Stomach (tissue), 9 donors: ENCODE measurements around the gene NTF3. TPM values are rescaled to one million over a fixed set of nuclear protein-coding genes. Genes with fewer than 3 reads are reported as not detected.

Experiments
- DNase-seq, 2 donors: peaks; one replicate each; pipeline versions ENCODE4 v3.0.0 to v3.0.0-alpha.2; 2013 to 2019
- H3K27ac ChIP-seq, 5 donors: fragments of 200-600 bp in 4 of 5; sonication (generic) in 4 of 5; one replicate each; pipeline ENCODE4 v1.5.1; 2013 to 2019; ENCODE audit warnings: mild to moderate bottlenecking in 1 of 5, moderate library complexity in 1 of 5
- H3K27me3 ChIP-seq, 3 donors: fragments of 200-600 bp; sonication (generic); one replicate each; pipeline ENCODE4 v1.5.1; 2017 to 2019; ENCODE audit warnings: mixed run types in 1 of 3
- H3K36me3 ChIP-seq, 4 donors: fragments of 200-600 bp; sonication (generic); 1 replicate in 3 of 4; 2 replicates in 1 of 4; pipeline ENCODE4 v1.5.1; 2016 to 2019
- H3K4me1 ChIP-seq, 4 donors: fragments of 200-600 bp; sonication (generic); one replicate each; pipeline ENCODE4 v1.5.1; 2016 to 2019
- H3K4me3 ChIP-seq, 4 donors: fragments of 200-600 bp; sonication (generic) in 3 of 4; one replicate each; pipeline ENCODE4 v1.5.1; 2016 to 2019; ENCODE audit warnings: mild to moderate bottlenecking in 1 of 4
- H3K9me3 ChIP-seq, 4 donors: fragments of 200-600 bp; sonication (generic); one replicate each; pipeline ENCODE4 v1.5.1; 2016 to 2019
- EP300 ChIP-seq: sonication (generic); formaldehyde crosslinking; IDR thresholded peaks from one replicate; pipeline ENCODE4 v1.6.1; 2017; ENCODE audit warnings: antibody characterized with exemption
- POLR2A ChIP-seq, 4 donors: fragments of 450-650 bp; IDR thresholded peaks; one replicate each; pipeline ENCODE4 v1.6.1; 2016; ENCODE audit warnings: antibody characterized with exemption in 4 of 4, control low read depth in 2 of 4, mild to moderate bottlenecking in 1 of 4, moderate library complexity in 1 of 4
- POLR2AphosphoS5 ChIP-seq, 3 donors: sonication (generic); formaldehyde crosslinking; IDR thresholded peaks; one replicate each; pipeline ENCODE4 v1.6.1; 2016; ENCODE audit warnings: antibody characterized with exemption in 3 of 3
- WGBS, 5 donors: extraction: QIAGEN DNeasy Blood & Tissue Kit in 3 of 5; methylation state at CpG; one replicate each; pipeline versions ENCODE4 v1.1.5 to v1.1.7; 2013 to 2018; 5-methylcytosine and 5-hydroxymethylcytosine counted together
- intact Hi-C: fragments of 100-400 bp; cut with DNase I; formaldehyde crosslinking; loops from one replicate; pipeline ENCODE4 v1.15.1; 2023; ENCODE audit warnings: low total_unique reads
- polyA plus RNA-seq, 3 donors: library from polyadenylated mRNA; stranded (reverse); fragments of 200-250 nt; gene quantifications; one replicate each; pipeline ENCODE4 v1.2.3, GENCODE V29; 2013
- total RNA-seq, 5 donors: library from RNA; depleted of rRNA; stranded (reverse); fragments of >200 nt; gene quantifications; one replicate each; pipeline versions ENCODE4 v1.1.0 to v1.2.3, GENCODE V29; 2014 to 2016
- TF ChIP-seq, protein P1 (sequence below), 7 experiments: fragments of 450-650 bp in 4 of 7; fragments of 200-600 bp in 3 of 7; sonication (generic) in 3 of 7; IDR thresholded peaks; one replicate each; pipeline ENCODE4 v1.5.1; 2016 to 2019; ENCODE audit warnings: antibody characterized with exemption in 7 of 7, control low read depth in 2 of 7, mild to moderate bottlenecking in 1 of 7
- donor health status: healthy with polysubstance abuse.
- donor health status: Bipolar disorder and iron deficiency.
- donor health status: healthy.

NTF3 gene
- total and polyA plus RNA-seq, 8 donors: 0.87 to 7.3 (median 4.0) TPM; not detected in 3

- intact Hi-C loops: no loop called here
- Histone ChIP-seq H3K9me3 (no peaks in the 10 kb centered on the region), H3K4me1 (peaks cover 0 to 5% (median 0%) of the 10 kb centered on the region in 4 donors), H3K27me3 (peaks cover 0 to 4% (median 0%) of the 10 kb centered on the region in 3 donors), H3K36me3 (no peaks in the 10 kb centered on the region), H3K4me3 (no peak overlapping the region), H3K27ac (no peak overlapping the region)
- TF ChIP-seq POLR2A (IDR thresholded peaks at IDR 0.05) (no peak), EP300 (no peak), POLR2AphosphoS5 (IDR thresholded peaks at IDR 0.05) (no peak)
- TF ChIP-seq, protein P1, sequence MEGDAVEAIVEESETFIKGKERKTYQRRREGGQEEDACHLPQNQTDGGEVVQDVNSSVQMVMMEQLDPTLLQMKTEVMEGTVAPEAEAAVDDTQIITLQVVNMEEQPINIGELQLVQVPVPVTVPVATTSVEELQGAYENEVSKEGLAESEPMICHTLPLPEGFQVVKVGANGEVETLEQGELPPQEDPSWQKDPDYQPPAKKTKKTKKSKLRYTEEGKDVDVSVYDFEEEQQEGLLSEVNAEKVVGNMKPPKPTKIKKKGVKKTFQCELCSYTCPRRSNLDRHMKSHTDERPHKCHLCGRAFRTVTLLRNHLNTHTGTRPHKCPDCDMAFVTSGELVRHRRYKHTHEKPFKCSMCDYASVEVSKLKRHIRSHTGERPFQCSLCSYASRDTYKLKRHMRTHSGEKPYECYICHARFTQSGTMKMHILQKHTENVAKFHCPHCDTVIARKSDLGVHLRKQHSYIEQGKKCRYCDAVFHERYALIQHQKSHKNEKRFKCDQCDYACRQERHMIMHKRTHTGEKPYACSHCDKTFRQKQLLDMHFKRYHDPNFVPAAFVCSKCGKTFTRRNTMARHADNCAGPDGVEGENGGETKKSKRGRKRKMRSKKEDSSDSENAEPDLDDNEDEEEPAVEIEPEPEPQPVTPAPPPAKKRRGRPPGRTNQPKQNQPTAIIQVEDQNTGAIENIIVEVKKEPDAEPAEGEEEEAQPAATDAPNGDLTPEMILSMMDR (IDR thresholded peaks at IDR 0.05): no peak
- DNase-seq: no peak
- 62 to 88% (median 73%) methylated on average over 2 of the region's 2 CpGs for WGBS, 5 donors
Measured at GRCh38 chr12:5505751-5506150, 73.8 kb downstream of the NTF3 start.

DNA sequence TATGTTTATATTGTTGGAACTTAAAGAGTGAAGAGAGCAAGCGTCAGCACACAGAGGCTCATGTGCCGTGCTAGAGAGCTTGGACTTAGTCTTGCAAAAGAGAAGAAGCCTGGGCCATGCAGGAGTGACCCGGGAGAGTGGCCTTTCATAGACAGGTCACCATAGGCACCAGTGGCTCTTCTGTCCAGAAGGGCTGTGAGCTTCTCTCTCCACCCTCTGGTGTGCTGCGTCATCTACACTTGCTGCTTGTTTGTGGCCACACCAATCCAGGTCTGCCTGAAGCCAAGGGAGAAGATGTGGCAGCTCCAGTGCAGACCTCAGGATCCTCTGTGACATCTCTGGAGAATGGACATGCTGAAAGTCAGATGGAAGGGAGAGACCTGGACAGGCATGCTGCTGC, 74.4 kb downstream of the NTF3 start:
- WGBS, 5 donors: 67 to 82% (median 80%) methylated on average over 4 of the region's 4 CpGs
- no peak for DNase-seq
- no peaks in the 10 kb centered on the region for H3K36me3 ChIP-seq
- H3K4me3 ChIP-seq: no peak overlapping the region
- H3K4me1 ChIP-seq: peaks cover 0 to 5% (median 1%) of the 10 kb centered on the region in 4 donors
- H3K27ac ChIP-seq: no peak overlapping the region
- H3K27me3 ChIP-seq: peaks cover 0 to 4% (median 0%) of the 10 kb centered on the region in 3 donors
- TF ChIP-seq POLR2A (IDR thresholded peaks at IDR 0.05) (no peak), POLR2AphosphoS5 (IDR thresholded peaks at IDR 0.05) (no peak), EP300 (no peak)
- TF ChIP-seq, protein P1 (IDR thresholded peaks at IDR 0.05): no peak
- intact Hi-C loops: no loop called here
- no peaks in the 10 kb centered on the region for H3K9me3 ChIP-seq

DNA sequence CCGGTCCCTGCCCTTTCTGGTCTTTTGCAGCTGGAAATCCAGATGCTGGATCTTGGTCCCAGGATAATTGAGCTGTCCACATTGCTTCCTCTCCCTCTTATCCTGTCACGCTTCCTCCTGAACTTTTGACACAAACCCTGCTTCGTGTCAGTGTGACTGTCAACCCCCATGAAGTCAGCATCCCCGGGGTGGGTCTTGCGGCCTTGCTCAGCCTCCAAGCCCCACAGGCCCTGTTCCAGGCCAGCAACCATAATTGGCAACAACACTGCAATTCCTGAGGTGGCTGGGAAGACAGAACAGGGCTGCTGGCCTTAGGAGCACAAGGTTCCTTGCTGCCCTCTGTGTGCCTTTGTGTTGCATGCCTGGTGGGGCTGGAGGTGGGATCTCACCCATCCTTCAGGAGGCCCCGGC, 74.9 kb downstream of the NTF3 start:
- H3K4me3 ChIP-seq: no peak overlapping the region
- H3K4me1 ChIP-seq: peaks cover 0 to 8% (median 4%) of the 10 kb centered on the region in 4 donors
- peaks cover 0 to 8% (median 0%) of the 10 kb centered on the region in 3 donors for H3K27me3 ChIP-seq
- WGBS, 5 donors: 55 to 74% (median 63%) methylated on average over 6 of the region's 6 CpGs
- no peaks in the 10 kb centered on the region for H3K36me3 ChIP-seq
- TF ChIP-seq EP300: no peak
- no peak for TF ChIP-seq POLR2A (IDR thresholded peaks at IDR 0.05)
- TF ChIP-seq, protein P1 (IDR thresholded peaks at IDR 0.05): no peak
- TF ChIP-seq POLR2AphosphoS5 (IDR thresholded peaks at IDR 0.05): no peak
- intact Hi-C loops: no loop called here
- no peak overlapping the region for H3K27ac ChIP-seq
- peak in 1 of 2 donors; percentile 44 for DNase-seq
- no peaks in the 10 kb centered on the region for H3K9me3 ChIP-seq

GRCh38 chr12:5507401-5507935, 75.6 kb downstream of the NTF3 start:
- intact Hi-C loops: no loop called here
- DNase-seq: no peak
- H3K36me3 ChIP-seq: no peaks in the 10 kb centered on the region
- H3K27ac ChIP-seq: no peak overlapping the region
- 80 to 91% (median 86%) methylated on average over 8 of the region's 8 CpGs for WGBS, 5 donors
- H3K4me1 ChIP-seq: peaks cover 0 to 15% (median 7%) of the 10 kb centered on the region in 4 donors
- peaks cover 0 to 14% (median 0%) of the 10 kb centered on the region in 3 donors for H3K27me3 ChIP-seq
- TF ChIP-seq, protein P1 (IDR thresholded peaks at IDR 0.05): no peak
- TF ChIP-seq POLR2A (IDR thresholded peaks at IDR 0.05) (no peak), EP300 (no peak), POLR2AphosphoS5 (IDR thresholded peaks at IDR 0.05) (no peak)
- H3K9me3 ChIP-seq: no peaks in the 10 kb centered on the region
- H3K4me3 ChIP-seq: no peak overlapping the region
